H9 (cell line): Measurements from ENCODE around the gene YTHDC2. TPM values are rescaled to one million over a fixed set of nuclear protein-coding genes. Genes with fewer than 3 reads are reported as not detected.

Experiments
- DNase-seq: peaks from one replicate; pipeline ENCODE4 v3.0.0-alpha.2; 2017
- H2AFZ ChIP-seq: one replicate; pipeline ENCODE4 v1.6.1; 2013; ENCODE audit warnings: mild to moderate bottlenecking, low read length, control low read depth, moderate library complexity
- H2AK5ac ChIP-seq: 2 replicates; pipeline ENCODE4 v1.6.1; 2013; ENCODE audit warnings: low read length, control low read depth, mixed read lengths; ENCODE audit not compliant: insufficient read length
- H2BK120ac ChIP-seq: one replicate; pipeline ENCODE4 v1.6.1; 2013; ENCODE audit warnings: low read depth, mild to moderate bottlenecking, low read length, control low read depth, inconsistent platforms; ENCODE audit not compliant: poor library complexity, severe bottlenecking
- H2BK12ac ChIP-seq: 2 replicates; pipeline ENCODE4 v1.6.1; 2013; ENCODE audit warnings: low read length, control low read depth, mixed read lengths, low read depth; ENCODE audit not compliant: insufficient read length
- H2BK15ac ChIP-seq: 2 replicates; pipeline ENCODE4 v1.6.1; 2013; ENCODE audit warnings: low read depth, low read length, control low read depth
- H2BK20ac ChIP-seq: one replicate; pipeline ENCODE4 v1.6.1; 2013; ENCODE audit warnings: low read depth, mild to moderate bottlenecking, low read length, control low read depth, inconsistent platforms; ENCODE audit not compliant: poor library complexity, severe bottlenecking
- H2BK5ac ChIP-seq: 2 replicates; pipeline ENCODE4 v1.6.1; 2013; ENCODE audit warnings: low read length, control low read depth, mixed read lengths; ENCODE audit not compliant: insufficient read length
- H3K14ac ChIP-seq: 2 replicates; pipeline ENCODE4 v1.6.1; 2013; ENCODE audit warnings: low read length, control low read depth; ENCODE audit not compliant: insufficient read depth
- H3K18ac ChIP-seq: 2 replicates; pipeline ENCODE4 v1.6.1; 2013; ENCODE audit warnings: low read depth, mild to moderate bottlenecking, mixed read lengths, low read length, control low read depth; ENCODE audit not compliant: insufficient read length
- H3K23ac ChIP-seq: 2 replicates; pipeline ENCODE4 v1.6.1; 2013; ENCODE audit warnings: low read length, control low read depth, mixed read lengths, low read depth; ENCODE audit not compliant: insufficient read length
- H3K23me2 ChIP-seq: 2 replicates; pipeline ENCODE4 v1.6.1; 2013; ENCODE audit warnings: low read depth, mild to moderate bottlenecking, mixed read lengths, low read length, control low read depth; ENCODE audit not compliant: insufficient read length, poor library complexity, severe bottlenecking
- H3K27ac ChIP-seq: 2 replicates; pipeline ENCODE4 v1.5.1; 2013; ENCODE audit warnings: low read length, control low read depth, mixed read lengths, low read depth; ENCODE audit not compliant: insufficient read length
- H3K27me3 ChIP-seq: 2 replicates; pipeline ENCODE4 v1.6.1; 2013; ENCODE audit warnings: low read length, control low read depth, inconsistent platforms; ENCODE audit not compliant: insufficient read depth
- H3K4ac ChIP-seq: 2 replicates; pipeline ENCODE4 v1.6.1; 2013; ENCODE audit warnings: low read depth, mild to moderate bottlenecking, control low read depth, inconsistent platforms, low read length, moderate library complexity
- H3K4me1 ChIP-seq: 2 replicates; pipeline ENCODE4 v1.6.1; 2013; ENCODE audit warnings: low read length, control low read depth, inconsistent platforms; ENCODE audit not compliant: insufficient read depth
- H3K4me2 ChIP-seq: 2 replicates; pipeline ENCODE4 v1.6.1; 2013; ENCODE audit warnings: low read length, control low read depth, mixed read lengths; ENCODE audit not compliant: insufficient read length, insufficient read depth
- H3K56ac ChIP-seq: 2 replicates; pipeline ENCODE4 v1.6.1; 2013; ENCODE audit warnings: low read depth, mild to moderate bottlenecking, mixed read lengths, low read length, control low read depth; ENCODE audit not compliant: insufficient read length
- H3K79me1 ChIP-seq: 2 replicates; pipeline ENCODE4 v1.6.1; 2013; ENCODE audit warnings: low read depth, mild to moderate bottlenecking, moderate library complexity, low read length, control low read depth, inconsistent platforms; ENCODE audit not compliant: insufficient read depth, poor library complexity, severe bottlenecking
- H3K79me2 ChIP-seq: 2 replicates; pipeline ENCODE4 v1.6.1; 2013; ENCODE audit warnings: low read length, control low read depth, inconsistent platforms; ENCODE audit not compliant: insufficient read depth
- H3K9ac ChIP-seq: 2 replicates; pipeline ENCODE4 v1.6.1; 2013; ENCODE audit warnings: low read length, control low read depth, mixed read lengths; ENCODE audit not compliant: insufficient read length; ENCODE audit errors: extremely low read depth
- H3K9me3 ChIP-seq: one replicate; pipeline ENCODE4 v1.6.1; 2013; ENCODE audit warnings: low read depth, low read length, inconsistent platforms; ENCODE audit not compliant: control insufficient read depth
- H3T11ph ChIP-seq: one replicate; pipeline ENCODE4 v1.6.1; 2013; ENCODE audit warnings: mild to moderate bottlenecking, low read length, control low read depth, inconsistent platforms
- H4K20me1 ChIP-seq: one replicate; pipeline ENCODE4 v1.6.1; 2013; ENCODE audit not compliant: control insufficient read depth, insufficient read length, insufficient read depth
- H4K5ac ChIP-seq: 2 replicates; pipeline ENCODE4 v1.6.1; 2013; ENCODE audit warnings: low read depth, mild to moderate bottlenecking, mixed read lengths, low read length, control low read depth; ENCODE audit not compliant: insufficient read length
- H4K8ac ChIP-seq: replicated peaks from 2 replicates; pipeline ENCODE4 v1.6.1; 2013; ENCODE audit warnings: low read length, control low read depth, mixed read lengths, low read depth; ENCODE audit not compliant: insufficient read length
- H4K91ac ChIP-seq: 2 replicates; pipeline ENCODE4 v1.6.1; 2013; ENCODE audit warnings: low read depth, mild to moderate bottlenecking, moderate library complexity, mixed read lengths, low read length, control low read depth; ENCODE audit not compliant: insufficient read length
- H3K27ac Mint-ChIP-seq, 3 experiments: 2 replicates in 2 of 3; 3 replicates in 1 of 3; pipeline ENCODE4 v1.8.0; 2020 to 2021; ENCODE audit warnings: mixed read lengths in 3 of 3, mild to moderate bottlenecking in 1 of 3, moderate library complexity in 1 of 3
- H3K27me3 Mint-ChIP-seq: 2 replicates; pipeline ENCODE4 v1.8.0; 2021; ENCODE audit warnings: low read depth, mild to moderate bottlenecking, moderate library complexity, mixed read lengths
- H3K36me3 Mint-ChIP-seq, 3 experiments: 2 replicates in 2 of 3; 3 replicates in 1 of 3; pipeline ENCODE4 v1.8.0; 2020 to 2021; ENCODE audit warnings: low read depth in 3 of 3, mixed read lengths in 3 of 3; ENCODE audit not compliant: insufficient read depth in 1 of 3
- H3K4me1 Mint-ChIP-seq, 2 experiments: 2 replicates each; pipeline ENCODE4 v1.8.0; 2020; ENCODE audit warnings: mixed read lengths in 2 of 2
- H3K4me3 Mint-ChIP-seq, 2 experiments: 2 replicates in 1 of 2; 3 replicates in 1 of 2; pipeline ENCODE4 v1.8.0; 2020 to 2021; ENCODE audit warnings: mild to moderate bottlenecking in 2 of 2, mixed read lengths in 2 of 2, moderate library complexity in 1 of 2
- H3K9me3 Mint-ChIP-seq, 2 experiments: 2 replicates in 1 of 2; 3 replicates in 1 of 2; pipeline ENCODE4 v1.8.0; 2020; ENCODE audit warnings: mild to moderate bottlenecking in 2 of 2, mixed read lengths in 2 of 2, moderate library complexity in 1 of 2
- CTCF ChIP-seq: fragments of 200-600 bp; sonication (generic); conservative IDR thresholded peaks from 3 replicates; pipeline ENCODE4 v1.8.0; 2021; ENCODE audit warnings: antibody characterized with exemption, mild to moderate bottlenecking
- WGBS: extraction: QIAGEN DNeasy Blood & Tissue Kit; methylation state at CpG from one replicate; pipeline ENCODE4 v1.1.7; 2013; ENCODE audit warnings: missing lambda C conversion rate, low lambda C conversion rate, mixed read lengths; ENCODE audit not compliant: insufficient read length; ENCODE audit errors: extremely low coverage; 5-methylcytosine and 5-hydroxymethylcytosine counted together
- total RNA-seq: library from RNA; stranded (reverse); gene quantifications from 2 replicates; pipeline ENCODE4 v1.2.1, GENCODE V29; 2021

Gene YTHDC2
- total RNA-seq, 1 experiment from 2014 or later = 22.5 TPM

- Mint-ChIP-seq H3K36me3 (peaks cover 16 to 33% (median 25%) of the 10 kb centered on the region in 3 experiments), H3K4me3 (no peak overlapping the region), H3K27me3 (no peaks in the 10 kb centered on the region; the same call in 1 of the 2 replicates), H3K9me3 (peaks cover 8 to 14% of the 10 kb centered on the region in 2 experiments), H3K27ac (peak overlapping the region in 2 of 3 experiments; percentile 66 to 87; a peak in 3 of 7 replicates), H3K4me1 (peaks cover 10 to 27% of the 10 kb centered on the region in 2 experiments)
- no peak overlapping the region for H2BK120ac ChIP-seq
- no peaks in the 10 kb centered on the region for H3K79me2 ChIP-seq
- H3K79me1 ChIP-seq = no peaks in the 10 kb centered on the region
- no CpG with 5 or more reads among the region's 4 CpGs for WGBS
- H3K4me2 ChIP-seq = no peak overlapping the region
- no peaks in the 10 kb centered on the region for H3K23me2 ChIP-seq
- H2AFZ ChIP-seq = no peak overlapping the region
- no peak overlapping the region for H2BK20ac ChIP-seq
- H3K27ac ChIP-seq = no peak overlapping the region
- H2BK12ac ChIP-seq = no peak overlapping the region
- no peak overlapping the region for H3T11ph ChIP-seq
- H3K23ac ChIP-seq = no peak overlapping the region
- no peak overlapping the region for H3K4ac ChIP-seq
- no peaks in the 10 kb centered on the region for H3K4me1 ChIP-seq
- no peaks in the 10 kb centered on the region for H4K20me1 ChIP-seq
- H3K18ac ChIP-seq = no peak overlapping the region
- H3K27me3 ChIP-seq = no peaks in the 10 kb centered on the region
- no peak overlapping the region for H2BK5ac ChIP-seq
- DNase-seq = no peak
- no peak overlapping the region for H4K5ac ChIP-seq
- H2AK5ac ChIP-seq = no peak overlapping the region
- no peak overlapping the region for H3K14ac ChIP-seq
- H3K56ac ChIP-seq = no peak overlapping the region
- no peak overlapping the region for H2BK15ac ChIP-seq
- no peak for TF ChIP-seq CTCF
- peaks cover 6% of the 10 kb centered on the region for H3K9me3 ChIP-seq
- H4K91ac ChIP-seq = no peak overlapping the region
- H4K8ac ChIP-seq = no peak overlapping the region
- no peak overlapping the region for H3K9ac ChIP-seq
Observed at GRCh38 chr5:113526421-113526820, 12.9 kb downstream of the YTHDC2 start.
